Hepatic stellate cell (primary cell): ENCODE results near the gene INVS.
"Not testable (repeated sequence)": the region's sequence is repeated elsewhere in the genome, so short reads cannot be mapped to it uniquely, and the experiment has no call there.

Experiments used
- DNase-seq: peaks from one replicate; pipeline ENCODE4 v3.0.0; 2011; ENCODE audit warnings: low spot score

Gene INVS

DNA sequence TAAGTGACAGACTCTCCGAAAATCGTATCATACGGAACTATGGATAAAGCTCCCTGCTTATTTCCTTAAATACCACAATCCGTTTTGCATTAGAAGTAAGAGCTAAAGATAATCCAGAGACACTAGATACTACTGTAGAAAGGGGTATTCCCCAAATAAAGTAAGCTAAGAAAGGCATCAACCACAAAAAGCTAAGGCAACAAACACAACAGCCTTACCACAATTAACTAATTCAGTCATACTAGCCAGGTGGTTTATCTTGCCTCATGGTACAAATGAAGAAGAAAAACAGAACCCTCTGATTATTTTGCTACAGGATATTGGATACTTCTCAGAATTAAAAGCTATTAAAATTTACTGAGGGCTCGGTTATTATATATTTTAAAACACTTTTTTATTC is 14.3 kb upstream of the INVS start:
- no peak for DNase-seq

DNA sequence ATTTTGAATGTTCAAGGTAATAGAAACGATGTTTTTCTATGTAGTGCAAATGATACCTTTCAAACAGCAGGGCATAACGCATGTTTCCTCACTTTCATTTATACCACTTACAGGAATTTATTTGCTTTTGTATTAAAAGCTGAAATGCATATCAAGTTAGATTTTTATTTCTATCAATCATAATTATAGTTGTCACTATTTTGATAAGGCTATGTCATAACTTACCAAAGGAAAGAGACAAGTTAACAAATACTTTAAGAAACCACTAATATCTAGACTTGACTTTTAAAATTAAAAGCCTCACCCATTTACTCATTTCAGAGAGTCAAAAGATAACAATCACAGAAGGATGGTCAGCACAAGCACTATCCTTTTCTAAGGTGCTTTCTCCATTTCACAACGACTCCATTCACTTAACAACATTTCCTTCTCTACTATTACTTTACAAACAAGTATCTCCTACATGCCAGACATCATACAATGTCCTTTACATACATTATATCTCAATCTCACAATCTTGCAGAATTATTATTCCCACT is 12.9 kb upstream of the INVS start:
- no peak for DNase-seq

DNA sequence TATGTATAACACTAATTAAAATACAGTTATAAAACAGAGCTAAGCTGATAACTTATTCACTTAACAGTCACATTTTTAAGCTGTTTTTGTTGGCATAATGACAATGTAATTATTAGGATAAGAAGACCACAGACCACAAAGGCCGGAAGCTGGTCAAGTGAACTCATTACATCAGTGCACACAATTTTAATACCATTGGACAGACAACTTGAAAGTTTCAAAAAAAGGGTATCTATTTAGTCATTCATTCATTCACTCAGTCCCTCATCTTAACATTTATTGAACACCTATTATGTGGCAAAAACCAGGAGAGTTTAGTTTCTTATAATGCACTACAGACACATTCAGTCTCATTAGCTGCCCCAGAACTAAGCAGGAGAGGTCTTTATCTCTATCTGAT is 11.8 kb upstream of the INVS start:
- no peak for DNase-seq

DNA sequence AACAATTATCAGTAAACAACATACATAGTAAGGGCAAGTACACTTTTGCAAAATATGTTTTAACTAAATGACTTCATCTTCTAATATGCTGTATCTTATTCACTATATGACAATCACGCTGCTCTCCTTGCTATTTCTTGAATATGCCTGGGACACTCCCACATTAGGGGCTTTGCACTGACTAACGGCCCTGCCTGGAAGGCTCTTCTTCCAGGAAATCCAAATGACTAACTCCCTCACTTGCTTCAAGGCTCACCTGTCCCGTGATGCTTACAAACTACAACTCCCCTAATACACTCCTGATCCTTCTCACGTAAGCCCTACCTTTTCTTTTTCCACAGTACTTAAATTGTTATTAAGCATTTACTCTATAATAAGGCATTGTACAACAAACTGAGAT is 10.8 kb upstream of the INVS start:
- DNase-seq = no peak

DNA sequence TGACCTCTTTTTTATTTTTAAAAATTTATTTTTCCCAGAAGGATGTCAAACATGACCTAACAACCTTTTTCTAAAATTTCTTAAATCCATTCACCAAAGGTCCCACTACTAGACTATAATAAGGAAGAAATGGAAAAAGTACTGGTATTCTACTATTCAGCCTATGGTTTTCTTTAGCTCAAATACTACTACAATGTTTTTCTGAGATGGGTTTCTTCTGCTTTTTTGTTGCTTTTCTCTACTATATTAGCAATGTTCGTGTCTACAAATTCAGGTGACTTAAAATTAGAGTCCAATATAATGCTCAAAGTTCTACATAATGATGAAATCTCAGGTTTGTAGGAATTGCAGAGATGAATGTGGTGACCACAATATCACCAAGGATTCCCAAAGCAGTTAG is 8.2 kb upstream of the INVS start:
- no peak for DNase-seq

DNA sequence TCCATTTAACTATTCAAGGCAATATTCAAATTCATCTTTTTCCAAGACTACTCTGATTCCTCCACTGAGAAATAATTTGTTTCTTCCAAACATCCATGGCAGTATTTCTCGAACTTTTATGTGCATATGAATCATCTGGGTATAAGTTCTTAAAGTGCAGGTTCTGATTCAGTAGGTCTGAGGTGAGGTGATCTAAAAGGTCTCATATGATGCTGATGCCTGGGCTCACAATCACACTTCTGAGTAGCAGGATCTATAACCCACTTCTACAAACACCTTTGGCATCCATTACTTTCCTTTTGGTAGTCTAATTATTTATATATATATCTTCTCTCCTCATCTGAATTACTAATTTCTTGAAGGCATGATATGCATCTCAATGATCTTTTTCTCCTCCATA is 7.4 kb upstream of the INVS start:
- no peak for DNase-seq

DNA sequence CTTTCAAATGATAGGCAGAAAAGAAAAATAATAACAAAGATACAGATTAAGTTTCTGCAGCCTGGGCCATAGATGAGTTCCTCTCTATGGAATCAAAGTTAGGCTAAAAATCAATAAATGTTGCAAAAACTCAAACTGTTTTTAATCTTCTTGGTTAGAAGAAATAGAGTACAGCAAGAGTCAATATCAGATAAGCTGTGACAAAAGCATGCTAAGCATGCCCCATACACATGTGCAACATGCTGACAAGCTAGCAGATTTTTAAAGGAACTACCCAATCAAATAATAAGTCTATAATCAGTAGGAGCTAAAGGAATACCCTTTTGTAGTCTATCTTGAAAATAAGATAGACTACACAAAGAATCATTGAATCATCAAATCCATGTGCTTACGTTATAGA is 7.0 kb upstream of the INVS start:
- no peak for DNase-seq

DNA sequence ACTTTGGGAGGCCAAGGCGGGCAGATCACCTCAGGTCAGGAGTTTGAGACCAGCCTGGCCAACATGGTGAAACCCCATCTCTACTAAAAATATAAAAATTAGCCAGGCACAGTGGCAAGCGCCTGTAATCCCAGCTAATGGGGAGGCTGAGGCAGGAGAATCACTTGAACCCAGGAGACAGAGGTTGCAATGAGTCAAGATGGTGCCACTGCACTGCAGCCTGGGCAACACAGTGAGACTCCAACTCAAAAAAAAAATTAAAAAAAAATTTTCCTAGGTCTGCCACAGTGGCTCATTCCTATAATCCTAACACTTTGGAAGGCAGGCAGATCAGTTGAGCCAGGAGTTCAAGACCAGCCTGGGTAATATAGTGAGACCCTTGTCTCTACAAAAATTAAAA is 4.6 kb upstream of the INVS start:
- DNase-seq = not testable (repeated sequence)

DNA sequence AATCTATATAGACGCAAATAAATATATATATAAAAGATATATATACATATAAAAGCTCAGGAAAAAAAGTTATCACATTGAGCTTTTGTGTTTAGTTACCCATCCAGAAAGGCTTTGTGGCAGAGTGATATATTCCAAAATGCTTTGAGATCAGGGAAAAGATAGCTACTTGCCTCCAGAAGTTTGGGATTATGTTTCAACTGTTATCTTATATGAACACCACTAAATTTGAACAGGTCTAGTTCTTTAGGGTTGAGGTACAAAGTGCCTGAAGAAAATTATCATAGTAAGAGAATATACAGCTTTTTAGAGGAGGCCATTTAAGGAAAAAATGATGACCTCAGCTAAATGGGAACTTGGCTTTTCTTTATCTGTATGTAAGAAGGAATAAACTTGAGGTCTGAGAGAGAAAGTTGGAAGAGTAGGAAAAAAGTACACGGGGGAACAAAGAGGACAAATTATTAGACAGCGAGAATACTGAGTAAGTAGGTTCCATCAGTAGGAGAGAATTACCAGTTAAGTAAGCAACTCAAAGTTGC is 2.6 kb upstream of the INVS start:
- DNase-seq = no peak

DNA sequence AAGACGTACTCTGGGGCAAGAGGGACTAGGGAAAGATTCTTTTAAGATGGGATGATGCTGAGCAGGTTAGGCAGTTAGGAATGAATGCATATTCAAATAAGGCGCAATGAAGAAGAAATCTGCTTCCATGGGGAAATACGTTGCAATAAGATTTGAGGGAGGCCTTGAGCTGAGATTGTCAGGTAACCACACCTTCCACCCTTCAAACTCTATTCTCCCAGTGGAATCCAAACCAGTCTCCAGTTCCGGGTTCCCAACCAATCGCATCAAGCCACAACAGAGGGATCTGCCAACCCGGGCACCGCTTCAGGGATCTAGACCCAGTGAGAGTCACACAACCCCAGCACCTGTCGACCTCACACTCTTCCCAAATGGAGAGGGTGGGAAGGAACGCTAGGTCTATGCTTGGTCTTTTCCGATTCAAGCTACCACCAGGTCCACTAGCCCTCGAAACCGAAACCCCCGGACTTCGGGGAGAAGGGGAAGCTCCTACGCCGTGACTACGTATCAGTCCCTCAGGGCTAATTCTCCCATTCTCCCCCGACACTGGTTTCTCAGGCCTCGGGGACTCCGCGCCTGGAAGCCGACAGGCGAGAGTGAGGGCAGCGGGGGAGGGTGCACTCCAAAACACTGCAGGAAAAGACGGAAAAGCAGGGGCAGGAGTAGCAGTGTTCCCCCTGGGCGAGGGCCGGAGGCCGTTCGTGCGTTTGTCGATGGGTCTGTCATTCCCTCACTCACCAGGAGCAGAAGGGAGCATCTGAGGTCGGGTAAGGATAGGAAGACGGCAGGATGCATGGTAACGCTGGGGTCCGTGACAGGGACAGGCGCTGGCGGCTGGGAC is 777 bp upstream of the INVS start:
- DNase-seq = peak; percentile 46

DNA sequence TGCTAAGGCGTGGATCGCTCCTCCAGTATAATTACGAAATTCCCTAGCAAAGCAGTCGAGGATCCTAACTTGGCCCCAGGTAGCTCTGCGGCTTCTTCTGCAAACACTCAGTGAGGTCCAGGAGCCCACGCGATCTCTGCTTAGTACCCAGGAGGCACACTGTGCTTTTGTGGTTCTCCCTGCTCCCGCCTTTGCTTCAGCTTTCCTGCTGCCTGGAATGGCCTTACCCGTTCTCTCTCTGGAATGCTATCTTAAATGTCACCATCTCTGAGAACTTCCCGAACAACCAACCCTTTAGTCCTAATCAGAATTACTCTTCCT is 639 bp downstream of the INVS start:
- peak; percentile 24 for DNase-seq

DNA sequence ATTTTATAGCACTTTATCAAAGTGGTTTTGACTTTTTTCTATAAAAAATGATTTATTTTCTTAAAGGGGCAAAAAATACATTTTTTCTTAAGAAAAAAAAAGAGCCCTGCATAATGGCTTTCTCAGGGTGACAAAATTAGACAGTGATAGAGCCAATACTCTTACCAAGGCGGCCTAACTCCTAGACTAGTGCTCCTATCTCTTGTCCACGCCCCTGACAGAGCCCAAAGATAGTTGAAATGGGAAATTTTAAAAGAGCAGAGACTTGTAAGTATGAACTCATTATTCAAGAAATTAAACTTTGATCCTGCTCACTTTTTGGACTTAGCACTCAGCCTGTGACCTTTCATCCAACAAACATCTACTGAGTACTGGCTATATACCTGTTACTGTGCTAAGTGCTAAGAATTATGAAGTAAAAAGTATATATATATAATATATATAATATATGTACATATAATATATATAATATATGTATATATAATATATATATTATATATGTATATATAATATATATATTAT is 1.2 kb downstream of the INVS start:
- DNase-seq = no peak

DNA sequence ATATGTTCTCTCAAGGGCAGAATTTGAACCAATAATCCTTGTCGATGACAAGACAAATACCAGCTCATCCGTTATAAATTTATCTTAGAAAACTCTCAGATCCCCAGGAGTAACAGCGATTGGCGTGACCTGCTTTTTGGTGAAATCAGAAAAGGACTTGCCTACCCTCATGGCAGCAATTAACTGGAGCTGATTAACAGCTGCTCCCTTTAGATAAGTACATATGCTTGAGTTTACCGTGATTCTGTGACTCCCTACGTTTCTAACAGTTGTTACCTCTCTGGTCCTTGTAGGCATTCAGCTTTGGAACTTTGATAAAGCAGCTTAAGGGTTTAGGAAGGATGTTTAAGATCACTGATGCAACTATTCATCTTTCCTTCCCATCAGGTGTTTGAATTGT is 2.6 kb downstream of the INVS start:
- DNase-seq = no peak

DNA sequence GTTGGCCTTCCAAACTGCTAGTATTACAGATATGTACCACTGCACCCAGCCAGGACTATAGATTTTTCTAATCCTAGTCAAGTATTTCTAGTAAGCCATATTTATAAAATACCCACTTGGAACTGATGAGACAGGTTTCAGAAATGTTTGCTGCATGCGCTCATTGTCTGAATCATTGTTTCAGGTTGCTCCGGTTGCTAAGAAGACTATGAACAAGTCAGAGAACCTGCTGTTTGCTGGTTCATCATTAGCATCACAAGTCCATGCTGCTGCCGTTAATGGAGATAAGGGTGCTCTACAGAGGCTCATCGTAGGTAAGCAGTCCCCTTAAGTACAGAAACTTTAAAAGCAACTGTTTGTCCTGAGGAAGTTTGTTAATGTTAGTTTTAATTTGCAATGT is 5.3 kb downstream of the INVS start:
- DNase-seq = no peak

DNA sequence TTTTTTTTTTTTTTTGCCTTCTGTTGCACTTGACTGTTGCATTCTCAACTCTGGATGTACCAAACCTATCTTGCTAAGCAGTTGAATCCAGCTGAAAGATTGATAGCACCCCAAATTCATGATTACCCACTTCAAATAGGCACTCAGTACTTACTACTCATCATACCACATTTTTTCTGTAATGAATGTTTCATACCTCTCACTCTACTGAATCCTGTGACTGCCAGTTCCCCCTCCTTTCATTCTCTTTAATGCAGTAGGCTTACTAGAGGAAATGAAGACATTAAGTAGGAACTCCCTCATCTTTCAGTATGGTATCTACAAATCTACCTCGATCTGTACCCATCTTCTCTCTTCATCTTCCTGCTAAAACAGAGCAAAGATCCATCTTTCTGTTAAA is 6.8 kb downstream of the INVS start:
- DNase-seq = no peak

DNA sequence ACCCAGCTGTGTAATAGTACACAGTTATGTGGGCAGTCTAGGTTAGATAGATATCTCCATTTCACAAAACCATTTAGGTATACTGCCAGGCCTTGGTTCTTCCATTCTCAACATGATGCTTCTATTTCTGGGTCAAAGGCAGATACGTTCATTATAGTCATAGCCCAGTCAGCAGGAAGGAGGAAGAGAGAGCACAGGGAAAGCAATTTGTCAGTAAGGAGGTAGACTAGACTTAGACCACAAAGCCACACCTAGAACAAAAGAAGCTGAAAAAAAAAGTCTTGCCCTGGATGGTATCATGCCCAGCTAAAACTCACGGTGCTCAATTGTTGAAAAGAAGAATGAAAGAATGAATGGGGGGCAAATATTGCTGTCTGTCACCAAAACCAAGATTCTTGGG is 7.6 kb downstream of the INVS start:
- DNase-seq = no peak

DNA sequence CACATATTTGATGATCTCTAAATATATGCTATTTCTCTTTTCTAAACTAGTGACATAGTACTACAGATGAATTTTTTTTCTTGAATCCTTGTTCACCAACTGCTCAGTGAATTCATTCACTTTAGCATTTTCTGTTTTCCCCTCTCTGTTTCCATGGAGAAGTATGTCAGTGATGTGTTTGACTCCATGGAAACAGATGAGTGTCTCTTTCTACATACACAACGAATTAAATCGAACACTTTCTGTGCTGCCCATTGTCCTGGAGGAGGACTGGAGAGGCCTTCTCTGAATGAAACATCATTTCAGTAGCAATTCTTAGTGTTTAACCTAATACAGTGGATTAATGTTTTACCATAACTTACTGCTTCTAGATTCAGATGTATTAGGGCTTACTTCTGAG is 9.5 kb downstream of the INVS start:
- no peak for DNase-seq

DNA sequence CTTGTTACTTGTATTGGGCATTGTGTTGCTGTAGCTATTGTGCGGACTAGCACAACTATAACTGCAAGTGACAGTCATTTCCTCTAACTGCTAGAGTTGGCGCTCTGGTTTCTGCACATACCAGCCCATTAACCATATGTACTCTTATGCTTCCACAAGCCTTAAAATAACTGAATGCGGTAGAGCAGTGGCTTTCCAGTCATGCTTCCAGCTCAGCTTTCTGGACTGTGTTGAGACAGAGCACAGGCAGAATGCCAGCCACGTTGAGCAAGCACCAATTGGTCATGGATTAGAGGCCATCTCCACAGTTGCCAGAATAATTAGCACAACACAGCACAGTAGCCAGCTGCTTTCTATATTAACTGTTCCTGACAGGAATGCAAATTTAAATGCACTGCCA is 12.2 kb downstream of the INVS start:
- DNase-seq = peak; percentile 58

DNA sequence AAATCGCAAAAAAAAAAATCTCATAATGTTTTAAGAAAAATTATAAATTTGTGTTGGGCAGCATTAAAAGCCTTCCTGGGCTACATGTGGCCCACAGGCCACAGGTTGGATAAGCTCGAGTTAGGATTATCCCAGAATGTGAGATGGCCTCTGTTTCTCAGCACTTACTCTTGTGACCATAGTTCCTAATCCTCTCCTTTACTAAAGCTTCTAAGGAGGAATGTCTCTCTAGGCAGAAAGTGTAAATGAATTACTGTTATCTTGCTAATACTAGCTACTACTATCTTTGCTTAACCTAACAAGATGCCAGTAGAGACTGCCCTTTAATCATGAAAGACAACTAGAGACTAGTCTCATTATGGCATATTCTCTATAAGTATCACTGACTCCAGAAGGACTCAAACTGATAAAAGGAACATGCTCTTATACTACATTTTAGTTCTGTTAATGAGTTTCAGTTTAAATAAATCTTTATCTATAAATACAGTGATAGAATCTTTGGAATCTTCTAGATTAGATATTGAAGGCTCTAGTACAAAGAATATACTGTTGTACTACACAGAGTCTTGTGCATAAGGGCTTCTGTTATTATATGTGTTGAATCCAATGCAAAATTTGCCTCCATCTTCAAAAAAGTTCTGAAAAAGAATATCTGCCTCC is 13.8 kb downstream of the INVS start:
- DNase-seq = no peak

DNA sequence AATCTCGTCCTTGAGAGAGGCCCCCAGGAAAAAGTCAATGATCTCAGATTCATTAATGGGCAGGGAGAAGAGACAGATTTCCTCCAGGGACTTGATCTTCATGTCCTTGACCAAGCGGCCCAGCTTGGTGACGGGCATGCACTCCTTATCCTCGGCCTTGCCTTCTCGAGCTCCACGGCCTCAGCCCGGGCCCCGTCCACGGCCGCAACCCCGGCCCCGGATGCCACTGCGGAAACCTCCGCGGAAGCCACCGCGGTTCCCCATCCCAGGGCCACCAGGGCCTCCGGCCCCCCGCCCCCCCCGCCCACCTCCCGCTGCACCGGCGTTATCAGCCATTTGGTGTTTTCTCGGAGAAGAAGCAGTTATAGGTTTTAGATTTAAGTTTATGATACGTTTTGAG is 18.3 kb downstream of the INVS start:
- no peak for DNase-seq

DNA sequence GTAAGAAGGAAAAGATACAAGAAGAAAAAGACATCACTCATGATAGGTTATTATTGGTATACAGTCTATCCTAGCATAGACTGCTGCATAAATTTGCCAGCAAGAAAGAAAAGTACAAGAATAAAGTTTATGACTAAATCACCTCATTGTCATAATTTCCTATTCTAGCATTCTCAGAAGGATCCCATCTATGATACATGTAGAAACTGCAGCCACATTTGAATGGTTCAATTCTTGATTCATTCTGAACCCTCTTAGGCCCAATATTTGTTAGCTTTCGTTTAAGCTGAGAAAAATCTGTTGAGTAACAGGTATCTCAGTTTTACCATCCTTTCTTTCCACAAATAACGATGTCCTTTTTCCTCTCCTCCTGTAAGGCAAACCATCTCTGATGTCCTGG is 21.2 kb downstream of the INVS start:
- no peak for DNase-seq

DNA sequence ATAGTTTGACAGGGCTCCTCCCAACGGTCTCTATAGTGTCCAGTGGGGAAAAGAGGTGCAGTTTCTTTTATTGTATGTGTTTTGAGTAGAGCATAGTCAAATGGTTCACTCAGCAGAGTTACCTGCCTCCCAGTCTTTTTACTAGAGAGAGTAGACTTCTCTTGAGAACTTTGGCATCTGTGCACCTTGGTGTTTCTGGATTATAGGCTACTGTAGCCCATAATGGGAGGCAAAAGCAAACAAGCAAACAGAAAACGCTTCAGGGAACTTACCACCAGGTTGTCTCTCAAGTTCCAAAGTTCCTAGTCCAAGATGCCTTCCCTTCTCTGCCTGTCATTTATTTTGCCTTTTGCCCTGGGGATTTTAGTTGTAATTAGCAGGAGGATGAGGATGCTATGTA is 26.2 kb downstream of the INVS start:
- no peak for DNase-seq

DNA sequence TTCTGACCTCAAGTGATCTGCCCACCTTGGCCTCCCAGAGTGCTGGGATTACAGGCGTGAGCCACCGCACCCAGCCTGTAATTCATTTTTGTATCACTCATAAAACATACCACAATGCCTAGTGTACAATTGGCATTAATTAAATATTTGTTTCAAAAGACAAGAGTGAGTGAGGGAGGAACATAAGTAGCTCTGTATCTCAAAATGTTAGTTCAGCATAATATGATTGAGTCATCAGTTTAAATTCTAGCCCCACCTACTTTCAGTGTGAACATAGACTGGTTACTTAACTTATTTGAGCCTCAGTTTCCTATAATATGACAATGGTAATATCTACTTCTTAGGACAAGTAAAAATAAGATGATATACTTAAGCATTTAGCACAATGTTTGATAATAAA is 26.9 kb downstream of the INVS start:
- no peak for DNase-seq
